Muscle of leg (tissue), 11 donors: ENCODE measurements around the gene ZNF177. TPM values are rescaled to one million over a fixed set of nuclear protein-coding genes. Genes with fewer than 3 reads are reported as not detected.

ENCODE experiments used
- DNase-seq: peaks from one replicate; pipeline ENCODE4 v3.0.0; 2013
- H3K27ac ChIP-seq: one replicate; pipeline ENCODE4 v1.5.1; 2013; ENCODE audit warnings: mild to moderate bottlenecking, low read length, control low read depth
- H3K27me3 ChIP-seq: one replicate; pipeline ENCODE4 v1.6.1; 2013; ENCODE audit warnings: low read length; ENCODE audit not compliant: control insufficient read depth, insufficient read depth
- H3K36me3 ChIP-seq: one replicate; pipeline ENCODE4 v1.6.1; 2013; ENCODE audit warnings: low read length; ENCODE audit not compliant: control insufficient read depth, insufficient read depth
- H3K4me1 ChIP-seq: one replicate; pipeline ENCODE4 v1.6.1; 2013; ENCODE audit warnings: low read length; ENCODE audit not compliant: control insufficient read depth, insufficient read depth
- H3K4me3 ChIP-seq: one replicate; pipeline ENCODE4 v1.5.1; 2013; ENCODE audit warnings: low read length, control low read depth
- H3K9me3 ChIP-seq: replicated peaks from 2 replicates; pipeline ENCODE4 v1.6.1; 2013; ENCODE audit warnings: low read depth, low read length; ENCODE audit not compliant: control insufficient read depth
- WGBS: methylation state at CpG from one replicate; pipeline ENCODE4 v1.1.5; 2013; ENCODE audit warnings: missing lambda C conversion rate; ENCODE audit not compliant: insufficient coverage; 5-methylcytosine and 5-hydroxymethylcytosine counted together
- polyA plus RNA-seq, 8 donors: library from polyadenylated mRNA; unstranded; fragments of 120-200 nt; gene quantifications; one replicate each; pipeline versions ENCODE4 v1.2.1 to v1.2.3, GENCODE V29; 2013; ENCODE audit warnings: inconsistent platforms in 1 of 8, low replicate concordance in 1 of 8; ENCODE audit not compliant: insufficient read length in 8 of 8, insufficient read depth in 1 of 8
- total RNA-seq: library from RNA; stranded (reverse); fragments of 120-200 nt; gene quantifications from one replicate; pipeline ENCODE4 v1.2.4, GENCODE V29; 2013

Gene ZNF177
- total and polyA plus RNA-seq, 9 donors: 2.9 to 6.7 (median 5.2) TPM

GRCh38 chr19:9413240-9413954, 50.6 kb downstream of the ZNF177 start:
- DNase-seq: no peak
- H3K4me1 ChIP-seq: no peaks in the 10 kb centered on the region
- H3K9me3 ChIP-seq: peaks cover 78% of the 10 kb centered on the region
- no peak overlapping the region for H3K4me3 ChIP-seq
- 93% methylated on average over 3 of the region's 14 CpGs for WGBS
- no peaks in the 10 kb centered on the region for H3K27me3 ChIP-seq
- H3K27ac ChIP-seq: no peak overlapping the region
- peaks cover 56% of the 10 kb centered on the region for H3K36me3 ChIP-seq

DNA sequence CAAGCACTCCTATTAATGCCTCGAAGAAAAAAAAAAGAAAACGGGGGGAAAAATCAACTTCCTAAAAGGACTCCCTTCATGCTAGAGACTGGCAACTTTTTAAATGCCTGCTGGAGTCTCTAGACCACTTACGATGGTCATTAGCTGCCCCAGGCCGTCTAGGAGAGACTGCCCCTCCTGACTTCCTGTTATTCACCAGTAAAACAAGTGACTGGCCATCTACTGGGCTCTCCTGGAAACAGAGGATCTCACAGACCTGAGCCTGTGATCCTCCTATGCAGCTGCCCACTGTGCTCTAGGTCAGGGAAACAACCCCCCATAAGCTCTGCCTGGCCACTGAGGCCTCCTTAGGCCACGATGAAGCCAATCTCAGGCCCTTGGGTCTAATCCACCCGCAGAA, 65.1 kb downstream of the ZNF177 start:
- DNase-seq: no peak
- 85% methylated on average over 4 of the region's 6 CpGs for WGBS

DNA sequence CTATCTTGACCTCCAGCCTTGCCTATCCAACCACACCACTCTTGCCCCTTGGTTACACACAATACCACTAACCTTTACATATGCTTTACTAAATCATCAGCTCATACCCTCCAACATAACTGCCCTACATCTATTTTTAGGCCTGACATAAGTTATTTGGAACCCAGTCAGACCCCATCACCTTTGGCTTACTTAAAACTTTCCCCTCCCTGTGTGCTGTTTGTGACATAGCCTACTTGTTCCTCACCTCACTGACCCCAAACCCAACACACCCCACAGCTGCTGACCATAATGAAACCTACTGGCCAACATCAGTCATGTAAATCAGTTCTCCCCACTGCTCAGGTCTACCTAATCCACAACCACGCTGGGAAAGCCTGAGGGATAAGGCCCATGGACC, 67.6 kb downstream of the ZNF177 start:
- DNase-seq: no peak
- Histone ChIP-seq H3K4me1 (no peaks in the 10 kb centered on the region), H3K27me3 (no peaks in the 10 kb centered on the region), H3K36me3 (peaks cover 48% of the 10 kb centered on the region), H3K27ac (no peak overlapping the region), H3K4me3 (no peak overlapping the region), H3K9me3 (no peaks in the 10 kb centered on the region)
- WGBS: 88% methylated on average over 1 of the region's 1 CpG

More for the DNA sequence above, 65.1 kb downstream of the ZNF177 start:
- Histone ChIP-seq H3K4me3 (no peak overlapping the region), H3K4me1 (no peaks in the 10 kb centered on the region), H3K9me3 (peaks cover 1% of the 10 kb centered on the region), H3K36me3 (peaks cover 60% of the 10 kb centered on the region), H3K27me3 (no peaks in the 10 kb centered on the region), H3K27ac (no peak overlapping the region)

GRCh38 chr19:9431475-9431874, 68.7 kb downstream of the ZNF177 start:
- H3K36me3 ChIP-seq: peaks cover 40% of the 10 kb centered on the region

More at GRCh38 chr19:9431475-9431874, 68.7 kb downstream of the ZNF177 start:
- Histone ChIP-seq H3K27ac (no peak overlapping the region), H3K27me3 (no peaks in the 10 kb centered on the region), H3K4me1 (peaks cover 3% of the 10 kb centered on the region), H3K4me3 (no peak overlapping the region), H3K9me3 (no peaks in the 10 kb centered on the region)
- WGBS: 67% methylated on average over 4 of the region's 7 CpGs
- DNase-seq: peak; percentile 19

Other genes starting within 250 kb of the ZNF177 start
- gene OR7G1, start 247.2 kb upstream of the ZNF177 start, total RNA-seq: not detected
- not detected for gene OR7G1, start 247.2 kb upstream of the ZNF177 start, polyA plus RNA-seq
- not detected for gene OR7G3, start 236.1 kb upstream of the ZNF177 start, total RNA-seq
- not detected for gene OR7G3, start 236.1 kb upstream of the ZNF177 start, polyA plus RNA-seq
- 22.9 TPM for gene ZNF317, start 222.6 kb upstream of the ZNF177 start, total RNA-seq
- 10 to 100 TPM; 18.2 to 23.6 (median 19.0) TPM for gene ZNF317, start 222.6 kb upstream of the ZNF177 start, polyA plus RNA-seq
- gene OR7D2, start 184.0 kb upstream of the ZNF177 start, total RNA-seq: under 0.01 TPM
- gene OR7D2, start 184.0 kb upstream of the ZNF177 start, polyA plus RNA-seq: under 1 TPM in 7 of 8 donors, not detected in 1; 0.04 to 0.18 (median 0.08) TPM
- not detected for gene OR7D4, start 143.4 kb upstream of the ZNF177 start, total RNA-seq
- under 1 TPM in 2 of 8 donors, not detected in 6; 0.03 to 0.10 TPM for gene OR7D4, start 143.4 kb upstream of the ZNF177 start, polyA plus RNA-seq
- gene OR7E24, start 112.1 kb upstream of the ZNF177 start, total RNA-seq: not detected
- gene OR7E24, start 112.1 kb upstream of the ZNF177 start, polyA plus RNA-seq: not detected
- 5.2 TPM for gene ZNF699, start 53.2 kb upstream of the ZNF177 start, total RNA-seq
- gene ZNF699, start 53.2 kb upstream of the ZNF177 start, polyA plus RNA-seq: 1 to 10 TPM; 1.7 to 4.7 (median 3.6) TPM
- gene ZNF559, start 38.8 kb upstream of the ZNF177 start, total RNA-seq: 29.3 TPM
- 10 to 100 TPM; 20.8 to 31.8 (median 25.8) TPM for gene ZNF559, start 38.8 kb upstream of the ZNF177 start, polyA plus RNA-seq
- 15.3 TPM for gene ZNF266, start 72.6 kb downstream of the ZNF177 start, total RNA-seq
- 10 to 100 TPM; 10.6 to 30.7 (median 21.1) TPM for gene ZNF266, start 72.6 kb downstream of the ZNF177 start, polyA plus RNA-seq
- gene ZNF560, start 135.6 kb downstream of the ZNF177 start, total RNA-seq: 0.13 TPM
- gene ZNF560, start 135.6 kb downstream of the ZNF177 start, polyA plus RNA-seq: under 1 TPM in 7 of 8 donors, not detected in 1; 0.07 to 0.37 (median 0.23) TPM
- 19.5 TPM for gene ZNF426, start 175.6 kb downstream of the ZNF177 start, total RNA-seq
- gene ZNF426, start 175.6 kb downstream of the ZNF177 start, polyA plus RNA-seq: 10 to 100 TPM in 5 of 8 donors, 1 to 10 TPM in 3; 7.2 to 11.9 (median 10.7) TPM
- gene ZNF121, start 221.5 kb downstream of the ZNF177 start, total RNA-seq: 30.7 TPM
- 10 to 100 TPM in 2 of 8 donors, 1 to 10 TPM in 6; 5.1 to 10.2 (median 8.2) TPM for gene ZNF121, start 221.5 kb downstream of the ZNF177 start, polyA plus RNA-seq